HG03066 (cell line): Measurements from ENCODE around the gene DYRK4.
A peak's percentile ranks its signal among the peaks of the same experiment; 100 is the strongest.

Source experiments
- ATAC-seq: cut with Tn5 transposase; IDR thresholded peaks from one replicate; pipeline ENCODE4 v1.9.1; 2021; ENCODE audit warnings: low read depth; ENCODE audit not compliant: unreplicated experiment

Gene DYRK4

DNA sequence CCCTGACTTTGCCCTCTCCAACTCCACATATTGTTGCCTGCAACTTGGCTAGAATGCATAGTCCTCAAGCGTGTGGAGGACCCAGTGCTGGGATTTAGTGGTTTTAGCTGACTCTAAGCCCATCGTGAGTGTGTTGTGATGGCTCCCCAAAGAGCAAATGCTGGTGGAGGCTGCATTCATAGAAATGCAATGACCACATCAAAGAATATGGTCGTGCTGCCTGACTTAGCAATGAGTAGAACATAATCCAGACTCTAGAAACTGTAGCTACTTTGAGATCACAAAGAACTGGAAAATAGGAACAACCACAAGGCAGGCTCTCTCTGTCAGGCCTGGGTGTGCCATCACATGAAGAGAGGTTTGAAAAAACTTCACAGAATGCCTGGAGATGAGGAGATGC is 1.3 kb downstream of the DYRK4 start:
- no peak for ATAC-seq

DNA sequence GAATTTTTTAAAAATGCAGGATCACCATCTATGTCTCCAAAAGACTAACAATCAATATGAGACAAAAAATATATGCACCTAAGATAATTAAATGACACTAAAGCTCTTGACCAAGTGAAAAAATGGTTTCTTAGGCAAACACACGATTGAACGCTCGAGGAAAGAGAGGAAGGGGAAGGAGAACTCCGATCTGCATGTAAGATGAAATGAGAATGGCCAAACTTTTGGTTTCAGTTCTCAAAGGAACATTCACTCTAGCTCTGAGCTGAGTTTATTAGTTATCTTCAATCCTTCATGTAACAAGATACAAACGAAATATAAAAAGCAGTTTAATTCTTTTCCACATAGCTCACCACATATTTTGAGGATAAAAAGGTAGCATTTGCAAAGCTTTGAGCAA is 2.8 kb downstream of the DYRK4 start:
- no peak for ATAC-seq

DNA sequence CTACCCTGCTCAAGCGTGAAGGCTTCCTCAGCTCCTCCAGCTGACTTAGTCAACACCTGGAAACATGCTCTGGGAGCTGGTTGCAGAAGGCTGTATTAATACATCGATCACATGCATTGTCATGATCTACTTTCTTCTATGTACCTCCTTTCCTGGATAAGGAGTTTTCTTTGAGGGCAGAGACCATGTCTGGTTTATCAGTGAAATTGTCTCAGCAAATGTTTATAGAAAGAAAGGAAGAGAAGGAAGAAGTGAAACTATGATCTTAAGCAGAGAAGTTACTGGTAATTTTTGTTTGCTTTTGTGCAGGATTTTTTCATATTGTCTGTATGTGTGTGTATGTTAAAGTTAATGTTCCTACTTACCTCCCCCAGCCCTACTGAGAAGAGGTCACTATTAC is 4.5 kb downstream of the DYRK4 start:
- no peak for ATAC-seq

DNA sequence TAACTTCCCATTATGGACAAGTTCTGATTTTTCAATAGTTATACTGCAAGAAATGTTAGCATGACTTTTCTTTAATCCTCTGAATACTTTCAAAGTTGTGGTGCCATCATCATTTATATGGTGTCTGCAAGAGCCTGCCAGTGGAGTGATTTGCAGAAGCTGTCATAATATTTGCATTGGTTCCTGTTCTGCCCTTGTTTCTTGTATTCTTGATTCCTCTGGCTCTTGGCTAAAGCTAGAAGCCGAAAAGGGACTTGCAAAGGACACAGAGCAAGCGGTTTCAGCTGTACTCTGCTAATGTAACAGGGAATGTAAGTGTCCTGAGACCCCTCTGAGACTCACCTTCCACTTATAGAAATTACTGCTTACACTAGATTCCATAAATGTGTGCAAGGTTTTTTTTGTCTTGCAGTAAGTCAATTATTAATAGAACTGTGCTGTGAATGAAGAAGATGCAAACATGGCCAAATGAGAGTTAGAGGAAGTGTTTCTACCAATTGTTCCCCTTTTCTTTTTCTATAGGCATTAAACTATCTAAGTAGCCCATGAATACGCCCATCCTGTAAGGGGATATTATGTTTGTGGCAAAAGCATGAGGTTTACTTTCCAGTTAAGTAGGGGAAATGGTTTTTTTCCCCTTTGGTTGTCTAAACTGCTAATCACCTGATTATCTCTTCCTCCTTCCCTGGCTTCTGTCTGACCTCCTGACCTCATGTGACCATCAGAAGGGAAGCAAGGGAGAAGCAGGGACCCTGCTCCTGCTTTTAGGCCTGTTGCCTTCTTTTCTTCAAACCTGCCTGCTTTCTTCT is 5.3 kb downstream of the DYRK4 start:
- ATAC-seq: peak; percentile 47

- no peak for ATAC-seq
Measured at GRCh38 chr12:4569261-4569660, 7.3 kb downstream of the DYRK4 start.

DNA sequence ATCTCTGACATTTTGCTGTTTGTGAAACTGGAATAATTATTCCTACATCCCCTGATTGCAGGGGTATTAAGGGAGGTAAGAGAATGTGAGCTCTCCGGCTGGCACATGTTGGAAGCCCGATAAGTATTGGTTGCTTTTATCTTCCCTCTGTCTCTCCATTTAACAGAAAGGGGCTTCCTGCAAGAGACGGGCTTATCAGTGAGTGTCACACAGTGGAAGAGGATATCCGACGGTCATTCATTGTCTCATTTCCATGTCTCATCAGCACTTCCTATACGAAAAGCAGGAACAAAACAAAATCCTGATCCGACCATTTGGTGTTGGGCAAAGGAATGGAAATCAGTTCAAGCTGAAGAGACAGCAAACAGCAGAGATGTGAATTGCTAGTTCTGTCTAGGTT is 10.7 kb downstream of the DYRK4 start:
- no peak for ATAC-seq

DNA sequence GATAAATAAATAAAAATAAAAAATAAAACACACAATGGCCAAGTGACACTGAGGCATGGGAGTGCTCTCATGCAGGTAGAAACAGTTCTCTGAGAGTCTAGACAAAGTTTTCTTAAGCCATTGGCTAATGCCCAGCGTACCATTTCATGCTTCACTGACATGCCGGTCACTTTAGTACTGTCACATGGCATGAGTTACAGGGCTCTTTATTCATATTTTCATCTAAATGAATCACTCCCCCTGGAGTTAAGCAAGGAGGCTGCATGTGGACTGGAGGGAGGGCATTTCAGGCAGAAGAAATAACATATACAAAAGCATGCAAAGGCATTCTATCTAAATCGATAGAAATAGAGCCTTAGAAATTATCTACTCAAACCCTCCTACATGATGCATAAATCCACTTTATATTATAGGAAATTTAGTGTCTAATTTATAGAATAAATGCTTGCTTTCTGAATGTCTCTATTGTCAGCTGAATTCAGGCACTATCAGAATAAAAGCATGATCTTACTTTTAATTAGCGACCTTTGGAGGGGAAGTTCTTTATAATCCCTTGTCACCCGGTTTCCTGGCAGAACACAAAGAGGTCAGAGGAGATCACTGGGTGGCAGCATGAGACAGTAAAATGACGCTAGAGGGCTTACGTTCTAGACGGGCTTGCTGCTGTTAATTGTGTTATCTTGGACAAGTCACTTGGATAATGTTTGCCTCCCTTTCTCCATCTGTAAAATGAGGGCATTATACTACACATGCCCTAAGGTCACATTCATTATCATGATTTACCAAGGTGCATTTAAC is 17.5 kb downstream of the DYRK4 start:
- no peak for ATAC-seq

- no peak for ATAC-seq
Measured at GRCh38 chr12:4580281-4580688, 18.3 kb downstream of the DYRK4 start.

DNA sequence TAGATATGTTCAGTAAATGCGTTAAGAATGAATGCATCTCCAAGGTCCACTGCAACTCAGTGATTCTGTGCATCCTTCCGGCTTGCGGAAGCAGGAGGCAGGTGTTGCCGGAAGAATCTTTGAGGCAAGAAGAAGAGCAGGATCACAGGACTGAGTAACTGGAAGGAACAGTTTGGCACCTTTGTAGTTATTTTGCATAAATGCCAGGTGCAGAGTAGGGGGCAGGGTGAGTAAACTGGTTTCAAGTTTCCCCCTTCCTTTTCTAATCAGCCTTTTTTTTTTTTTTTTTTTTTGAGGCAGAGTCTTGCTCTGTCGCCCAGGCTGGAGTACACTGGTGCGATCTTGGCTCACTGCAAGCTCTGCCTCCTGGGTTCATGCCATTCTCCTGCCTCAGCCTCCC is 22.3 kb downstream of the DYRK4 start:
- no peak for ATAC-seq

GRCh38 chr12:4584896-4585295 is 22.9 kb downstream of the DYRK4 start:
- no peak for ATAC-seq

GRCh38 chr12:4586500-4586899 is 24.5 kb downstream of the DYRK4 start:
- ATAC-seq: no peak

GRCh38 chr12:4587108-4587507 is 25.1 kb downstream of the DYRK4 start:
- no peak for ATAC-seq

DNA sequence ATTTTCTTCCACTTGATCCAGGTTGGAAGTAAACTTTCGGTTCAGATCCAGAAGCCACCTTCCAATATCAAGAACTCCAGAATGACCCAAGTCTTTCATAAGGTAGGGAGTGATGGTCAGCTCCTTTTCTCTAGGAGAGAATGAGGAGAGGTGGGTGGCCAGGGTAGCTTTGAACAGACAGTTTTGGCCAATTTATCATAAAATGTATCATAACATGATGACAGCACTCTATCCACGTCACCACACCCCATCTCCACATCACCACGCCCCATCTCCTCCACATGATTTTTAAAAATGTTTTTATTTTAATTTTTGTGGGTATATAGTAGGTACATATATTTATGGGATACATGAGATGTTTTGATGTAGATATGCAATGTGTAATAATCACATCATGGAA is 26.9 kb downstream of the DYRK4 start:
- no peak for ATAC-seq

- no peak for ATAC-seq
Measured at GRCh38 chr12:4589941-4590340, 27.9 kb downstream of the DYRK4 start.

GRCh38 chr12:4591180-4591687 is 29.2 kb downstream of the DYRK4 start:
- ATAC-seq: no peak

GRCh38 chr12:4595881-4596280 is 33.9 kb downstream of the DYRK4 start:
- no peak for ATAC-seq

DNA sequence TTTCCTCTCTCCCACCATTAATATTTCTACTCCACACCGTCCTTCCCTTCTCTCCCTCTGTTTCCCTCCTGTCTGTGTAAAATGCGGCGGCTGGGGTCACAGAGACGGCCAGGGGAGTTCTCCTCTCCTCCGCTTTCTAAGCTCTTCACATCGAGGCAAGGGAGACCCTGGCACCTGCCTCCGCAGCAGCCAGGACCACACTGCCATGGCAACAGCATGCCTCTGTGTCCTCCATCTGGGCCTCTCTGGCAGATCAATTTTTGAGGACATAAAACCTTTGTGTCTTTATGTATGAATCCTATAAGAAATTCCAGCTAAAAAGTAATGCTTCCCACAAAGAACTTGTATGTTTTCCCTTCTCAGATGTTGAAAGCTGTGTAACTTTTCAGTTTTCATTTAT is 41.4 kb downstream of the DYRK4 start:
- ATAC-seq: no peak

DNA sequence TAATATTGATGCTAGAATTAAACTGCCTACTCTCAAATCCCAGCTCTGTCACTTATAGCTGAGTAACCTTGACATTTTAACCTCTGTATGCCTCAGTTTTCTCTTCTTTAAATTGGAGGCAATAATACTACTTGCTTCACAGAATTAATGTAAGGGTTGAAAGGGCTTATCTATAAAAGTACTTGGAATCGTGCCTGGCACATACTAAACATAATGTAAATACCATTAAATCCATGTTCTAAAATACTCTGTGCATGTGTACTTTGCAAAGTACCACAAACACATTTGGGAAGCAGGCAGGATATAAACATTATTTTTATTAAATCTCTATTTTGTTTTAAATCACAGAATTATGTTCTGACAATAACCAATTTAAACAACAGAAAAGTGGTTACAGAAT is 41.9 kb downstream of the DYRK4 start:
- ATAC-seq: no peak

- ATAC-seq: peak; percentile 93
Measured at GRCh38 chr12:4604684-4605193, 42.7 kb downstream of the DYRK4 start.

- ATAC-seq: no peak
Measured at GRCh38 chr12:4607056-4607455, 45.0 kb downstream of the DYRK4 start.

DNA sequence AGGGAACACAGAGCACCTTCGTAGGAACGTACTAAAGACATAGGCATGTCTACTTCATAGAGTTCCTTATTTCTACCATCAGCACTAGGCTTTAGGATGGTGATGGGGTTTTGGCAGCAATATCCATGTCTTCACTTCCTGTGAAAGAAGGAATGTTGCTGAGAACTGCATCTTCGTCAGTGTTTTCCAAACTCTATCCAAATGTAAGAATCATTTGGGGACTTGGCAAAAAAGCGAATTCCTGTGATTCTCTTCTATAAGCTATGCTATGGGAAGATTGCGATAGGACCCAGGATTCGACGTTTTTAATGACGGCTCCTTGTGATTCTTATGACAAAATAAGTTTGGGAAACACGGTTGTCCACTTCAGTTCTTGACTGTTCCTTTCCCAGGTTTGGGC is 47.1 kb downstream of the DYRK4 start:
- no peak for ATAC-seq

DNA sequence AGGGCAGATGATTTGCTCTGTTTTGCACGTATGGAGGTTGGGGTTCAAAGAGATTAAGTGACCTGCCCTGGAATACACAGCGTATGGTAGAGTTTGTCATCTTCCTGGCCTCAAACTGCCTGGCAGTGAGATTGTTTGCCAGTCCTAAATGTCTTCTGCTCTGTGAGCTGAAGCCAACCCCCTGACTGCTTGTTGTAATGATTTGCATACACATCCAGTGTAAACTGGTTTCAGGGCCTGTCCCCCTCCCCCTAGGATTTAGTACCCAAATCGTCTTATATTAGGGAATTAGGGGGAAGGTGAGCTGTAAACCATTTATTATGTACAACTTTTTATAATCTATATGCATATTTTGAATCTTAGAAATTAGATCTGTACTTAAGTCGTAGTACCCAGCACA is 48.5 kb downstream of the DYRK4 start:
- no peak for ATAC-seq
